GM21786 (cell line): ENCODE results near the gene CAMKMT.

Experiments used
- ATAC-seq: cut with Tn5 transposase; IDR thresholded peaks from one replicate; pipeline ENCODE4 v1.9.1; 2021; ENCODE audit not compliant: unreplicated experiment

Gene CAMKMT

DNA sequence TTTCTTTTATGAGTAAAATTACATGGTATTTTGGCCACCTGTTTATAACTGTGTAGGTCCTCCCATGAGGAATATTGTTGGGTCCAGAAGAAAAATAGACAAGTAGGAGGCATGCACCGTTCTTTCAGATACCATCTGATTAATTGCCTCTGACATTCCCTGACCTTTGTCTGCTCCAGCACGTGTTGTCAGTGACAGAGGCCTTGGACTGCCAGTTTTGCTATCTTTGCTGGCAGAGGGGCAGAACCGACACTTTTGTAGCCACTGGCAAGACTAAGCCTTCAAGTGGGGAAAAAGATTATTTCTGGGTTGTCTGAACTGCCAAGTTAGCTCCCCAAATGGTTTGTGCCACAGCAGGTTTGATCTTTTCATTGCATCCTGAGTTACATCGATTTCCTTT, 276.9 kb downstream of the CAMKMT start:
- no peak for ATAC-seq

DNA sequence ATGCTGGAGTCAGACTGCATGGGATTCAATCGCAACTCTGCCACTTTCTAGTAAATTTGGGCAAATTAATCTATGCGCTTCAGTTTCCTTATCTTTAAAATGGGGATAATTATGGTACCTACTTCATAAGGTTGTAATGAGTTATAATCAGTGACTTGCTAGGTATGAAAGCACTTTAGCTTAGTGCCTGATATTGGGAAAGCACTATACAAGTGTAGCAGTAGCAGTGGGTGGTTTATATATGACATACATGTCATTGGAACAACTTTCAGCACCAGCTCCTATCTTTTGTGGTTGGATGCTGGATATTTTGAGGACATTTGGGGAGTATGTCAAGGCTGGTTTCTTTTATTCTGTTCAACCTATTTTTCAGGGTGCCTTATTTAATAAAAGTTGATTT, 277.7 kb downstream of the CAMKMT start:
- ATAC-seq, result no peak

DNA sequence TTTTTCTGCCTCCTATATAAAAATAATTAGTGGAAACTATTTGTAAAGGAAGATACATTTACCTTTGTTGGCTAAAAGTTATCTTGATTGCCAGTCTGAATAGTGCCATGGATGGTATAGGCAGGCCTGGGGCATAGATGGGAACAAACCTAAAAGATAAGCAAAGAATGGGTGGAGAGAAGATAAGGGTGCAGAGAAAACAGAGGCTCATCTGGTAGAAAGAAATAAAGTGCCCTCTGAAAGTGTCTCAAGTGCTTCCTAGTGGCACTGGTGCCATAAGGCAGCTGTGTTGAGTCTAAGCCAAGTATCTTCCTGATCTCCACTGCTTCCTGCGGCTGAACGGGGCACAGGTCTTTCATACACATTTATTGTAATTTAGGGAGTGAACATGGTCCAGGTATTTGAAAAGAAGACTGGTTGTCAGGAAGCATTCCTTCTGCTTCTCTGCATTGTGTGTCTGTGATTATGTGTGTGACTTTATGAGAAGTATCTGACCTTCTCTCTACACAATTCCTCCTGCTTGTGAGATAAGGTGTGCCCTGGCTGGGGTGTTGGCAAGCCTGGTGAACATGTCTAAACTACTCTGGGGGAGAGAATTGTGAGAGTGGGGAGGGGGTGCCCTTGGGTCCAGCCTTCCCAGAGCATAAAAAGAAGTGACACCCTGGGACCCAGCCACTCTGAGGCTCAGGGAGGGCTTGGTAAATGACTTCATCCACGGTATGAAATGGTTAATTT, 280.5 kb downstream of the CAMKMT start:
- ATAC-seq, result no peak

DNA sequence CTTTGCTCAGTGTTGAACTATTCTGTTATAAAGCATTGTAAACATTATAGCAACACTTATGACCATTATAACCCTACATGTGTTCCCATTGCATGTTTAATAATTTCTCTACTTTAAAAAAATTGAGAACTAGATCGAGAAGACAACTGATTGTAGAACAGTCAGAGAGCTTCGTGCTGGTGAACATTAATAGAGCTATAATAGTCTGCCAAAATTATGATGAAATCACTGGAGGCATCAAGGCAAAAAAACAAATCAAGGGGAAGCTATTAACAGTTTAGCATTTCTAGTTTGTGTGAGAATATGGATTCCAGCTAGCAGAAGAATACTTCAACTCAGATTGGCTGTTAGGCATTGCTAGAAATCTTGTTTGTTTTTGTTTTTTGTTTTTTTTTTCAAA, 284.2 kb downstream of the CAMKMT start:
- no peak for ATAC-seq

DNA sequence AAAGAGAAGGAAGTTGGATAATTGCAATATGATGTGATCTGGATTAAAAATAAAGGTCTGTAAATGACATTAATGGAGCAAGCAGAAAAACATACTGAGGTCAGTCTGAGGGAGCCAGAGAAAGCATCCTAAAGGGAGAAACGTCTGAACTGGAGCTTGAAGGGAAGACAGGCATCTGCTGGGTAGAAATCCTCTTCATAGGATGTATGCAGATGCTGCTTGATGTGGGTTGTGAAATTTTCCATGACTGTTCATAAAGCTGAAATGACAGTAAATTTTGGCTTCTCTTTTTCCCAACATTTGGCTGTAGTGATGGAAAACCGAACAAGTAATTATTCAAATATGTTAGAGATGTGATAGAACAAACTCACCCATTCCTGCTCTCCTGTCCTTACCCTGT, 287.6 kb downstream of the CAMKMT start:
- no peak for ATAC-seq

DNA sequence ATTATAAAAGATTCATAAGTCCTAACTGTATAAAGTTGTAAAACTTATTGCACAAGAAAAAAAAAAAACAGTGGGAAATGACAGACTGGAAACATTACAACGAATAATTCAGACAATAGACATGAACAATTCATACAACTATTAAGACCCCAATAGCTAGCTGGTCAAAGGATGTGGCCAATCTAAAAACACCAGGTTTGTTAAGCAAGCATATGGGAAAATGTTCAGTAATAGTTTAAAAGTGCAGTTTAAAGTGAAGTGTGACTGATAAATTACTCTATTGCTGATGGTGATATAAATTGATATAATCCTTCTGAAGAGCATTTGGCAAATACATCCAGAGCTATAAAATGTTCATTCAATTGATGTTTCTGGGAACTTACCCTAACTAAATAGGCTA, 289.0 kb downstream of the CAMKMT start:
- no peak for ATAC-seq

DNA sequence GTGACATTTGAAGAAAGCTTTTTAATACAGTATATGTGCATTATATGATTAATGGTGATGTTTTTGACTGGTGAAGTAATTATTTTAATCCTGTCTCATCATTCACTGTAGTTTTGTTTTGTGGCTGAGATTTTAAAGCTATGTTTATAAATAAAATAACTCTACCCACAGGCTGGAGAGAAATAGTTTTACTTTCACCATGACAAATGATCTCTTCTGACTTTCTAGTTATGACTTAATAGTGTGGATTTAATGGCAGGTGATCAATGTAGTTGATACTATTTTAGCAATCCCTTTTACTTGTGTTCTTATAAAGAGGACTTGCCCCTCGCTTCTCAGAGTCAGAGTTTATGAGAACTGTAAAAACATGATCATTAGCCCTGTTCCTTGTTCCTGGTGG, 290.2 kb downstream of the CAMKMT start:
- no peak for ATAC-seq

DNA sequence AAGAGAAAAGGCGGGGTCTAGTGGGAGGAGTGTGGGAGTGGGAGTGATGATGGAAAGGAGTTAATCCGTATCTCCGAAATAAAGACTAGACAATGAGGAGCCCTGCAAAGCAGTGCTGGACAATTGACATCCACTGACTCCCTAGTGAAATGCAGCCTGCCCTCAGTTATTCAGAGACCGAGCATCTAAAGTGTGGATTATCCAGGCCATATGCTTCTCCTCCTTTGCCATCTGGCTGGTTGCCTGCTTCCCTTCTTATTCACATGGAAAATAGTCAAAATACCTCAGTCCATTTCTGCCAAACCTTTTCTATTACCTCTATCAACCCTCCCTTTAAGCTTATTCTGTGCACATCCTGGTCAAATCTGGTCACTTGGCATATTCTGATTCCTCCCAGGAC, 291.0 kb downstream of the CAMKMT start:
- no peak for ATAC-seq

DNA sequence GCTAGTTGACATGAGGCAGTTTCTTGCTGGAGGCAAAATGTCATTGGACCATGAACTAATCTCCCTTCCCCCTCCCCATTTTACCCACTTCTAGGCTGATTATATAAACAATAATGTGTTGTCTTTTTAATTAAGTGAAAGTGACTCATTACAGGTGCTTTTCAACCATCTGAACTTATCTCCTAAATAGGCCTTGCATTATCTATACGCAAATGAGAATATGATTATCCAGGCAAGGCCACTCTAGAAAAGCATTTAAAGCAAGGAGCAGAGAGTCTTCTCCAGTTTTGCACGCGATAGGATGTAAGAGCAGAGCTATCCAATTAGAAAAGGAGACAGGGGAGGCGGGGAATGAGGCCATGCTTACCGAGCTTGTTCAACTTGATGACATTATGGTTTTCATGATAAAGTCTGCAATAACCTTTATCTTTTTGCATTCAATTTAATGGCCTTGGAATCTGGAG, 293.7 kb downstream of the CAMKMT start:
- ATAC-seq, result no peak

DNA sequence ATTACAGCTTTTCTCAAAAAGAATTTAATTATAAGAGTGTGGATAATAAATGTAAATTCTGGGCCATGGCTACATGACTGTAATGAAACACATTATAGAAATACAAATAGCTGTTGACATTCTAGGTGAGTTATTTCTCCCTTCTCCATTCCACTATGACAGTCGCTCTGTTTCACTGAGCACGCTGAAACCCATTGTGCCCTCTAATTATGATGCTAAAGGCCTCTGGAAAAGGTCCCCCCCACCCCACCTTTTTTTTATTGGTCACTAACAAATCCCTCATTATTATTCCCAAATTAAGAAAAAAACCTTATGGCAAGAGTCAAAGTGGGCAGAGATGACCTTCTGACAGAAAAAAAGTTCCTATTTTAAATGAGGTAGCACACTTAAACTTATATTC, 294.7 kb downstream of the CAMKMT start:
- no peak for ATAC-seq

DNA sequence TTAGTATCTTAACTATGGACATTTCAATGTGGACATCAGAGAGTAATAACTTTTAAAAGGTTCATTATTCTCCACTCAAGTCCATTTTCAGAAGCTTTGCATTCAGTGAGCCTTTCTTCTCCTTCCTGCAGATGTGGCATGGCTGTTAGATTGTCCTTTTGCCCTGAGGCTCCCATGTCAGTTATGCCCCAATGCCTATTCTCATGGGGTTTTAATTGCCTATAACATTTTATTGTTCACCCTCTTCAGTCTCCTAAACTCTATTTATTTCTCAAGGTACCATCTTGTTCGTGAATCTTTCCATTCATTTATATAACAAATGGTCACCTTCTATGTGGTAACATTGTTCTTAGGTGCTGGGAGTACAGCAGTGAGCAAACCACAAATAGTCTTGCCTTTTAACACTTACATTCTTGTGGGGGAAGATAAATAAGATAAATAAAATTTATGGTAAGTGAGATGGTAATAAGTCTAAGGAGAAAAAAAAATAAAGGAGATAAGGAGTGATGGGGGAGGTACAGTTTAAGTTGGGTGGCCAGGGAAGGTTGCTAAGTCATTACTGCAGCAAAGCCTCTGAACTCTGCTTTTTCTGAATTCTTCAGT, 301.8 kb downstream of the CAMKMT start:
- no peak for ATAC-seq

DNA sequence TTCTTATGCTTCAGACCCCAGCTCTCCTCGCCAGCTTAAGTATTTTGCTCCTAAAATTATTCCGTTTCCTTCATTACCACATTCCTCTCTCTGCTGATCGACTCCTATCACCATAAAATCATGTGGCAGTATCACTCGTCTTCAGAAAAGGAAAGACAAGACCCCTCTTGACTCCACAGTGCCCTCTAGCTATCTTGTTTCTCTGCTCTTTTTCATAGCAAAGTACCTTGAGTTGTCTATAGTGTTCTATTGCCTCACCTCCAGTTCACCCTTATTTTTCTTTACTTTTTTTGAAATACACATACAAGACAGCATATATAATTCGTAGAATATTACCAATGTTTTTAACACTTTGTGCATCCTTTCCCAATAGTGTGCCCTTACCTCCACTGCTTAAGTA, 306.6 kb downstream of the CAMKMT start:
- no peak for ATAC-seq

DNA sequence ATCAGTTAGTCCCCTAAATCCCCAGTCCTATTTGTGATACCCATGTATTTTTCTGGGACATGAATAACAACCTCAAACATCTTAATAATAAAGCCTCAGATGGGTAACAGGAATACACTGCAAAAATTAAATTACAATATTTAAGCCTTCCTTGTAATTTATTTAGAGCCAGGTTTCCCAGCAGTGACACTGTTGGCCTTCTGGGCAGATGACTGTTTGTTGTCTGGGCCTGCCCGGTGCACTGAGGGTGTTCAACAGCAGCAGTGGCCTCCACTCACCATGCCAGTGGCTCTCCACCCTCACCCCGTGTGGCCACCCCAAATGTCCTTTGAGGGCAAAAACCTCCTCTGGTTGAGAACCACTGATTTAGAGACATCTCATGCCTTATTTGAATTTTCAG, 309.5 kb downstream of the CAMKMT start:
- ATAC-seq, result no peak

DNA sequence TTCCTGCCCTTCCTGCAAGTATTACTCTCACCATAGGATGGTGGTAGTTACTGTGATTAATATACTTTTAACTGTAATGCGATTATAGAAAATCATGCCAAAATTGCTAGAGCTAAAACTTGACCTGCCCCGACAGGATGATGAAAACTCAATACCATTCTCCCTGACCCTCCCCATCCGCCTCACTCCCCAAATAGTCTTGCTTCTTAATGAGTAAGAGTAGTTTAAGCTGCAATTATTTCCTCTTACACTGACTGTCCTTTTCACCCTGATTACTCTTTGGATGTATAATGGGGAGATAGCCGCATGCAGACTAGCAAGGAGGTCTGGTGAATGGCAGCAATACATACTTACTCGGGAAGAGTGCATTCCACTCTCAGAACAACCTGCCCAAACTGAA, 310.2 kb downstream of the CAMKMT start:
- ATAC-seq, result no peak

DNA sequence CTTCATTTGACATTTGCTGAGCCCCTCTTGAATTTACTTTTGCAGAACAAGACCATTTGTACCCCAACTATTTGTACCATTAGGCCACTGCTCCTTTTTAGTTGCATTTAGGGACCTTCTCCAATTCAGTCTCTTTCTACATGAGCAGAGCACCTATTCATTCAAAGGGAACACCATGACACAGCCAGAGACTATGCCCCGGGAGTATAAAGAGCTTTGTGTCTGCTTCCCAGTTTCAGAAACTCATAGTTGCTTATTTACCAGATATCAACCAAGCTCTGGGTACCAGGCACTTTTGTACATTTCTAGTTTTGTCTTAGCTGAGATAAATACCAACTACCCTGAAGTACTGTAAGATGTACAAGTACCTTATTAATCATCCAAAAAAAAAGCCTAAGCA, 310.7 kb downstream of the CAMKMT start:
- no peak for ATAC-seq

DNA sequence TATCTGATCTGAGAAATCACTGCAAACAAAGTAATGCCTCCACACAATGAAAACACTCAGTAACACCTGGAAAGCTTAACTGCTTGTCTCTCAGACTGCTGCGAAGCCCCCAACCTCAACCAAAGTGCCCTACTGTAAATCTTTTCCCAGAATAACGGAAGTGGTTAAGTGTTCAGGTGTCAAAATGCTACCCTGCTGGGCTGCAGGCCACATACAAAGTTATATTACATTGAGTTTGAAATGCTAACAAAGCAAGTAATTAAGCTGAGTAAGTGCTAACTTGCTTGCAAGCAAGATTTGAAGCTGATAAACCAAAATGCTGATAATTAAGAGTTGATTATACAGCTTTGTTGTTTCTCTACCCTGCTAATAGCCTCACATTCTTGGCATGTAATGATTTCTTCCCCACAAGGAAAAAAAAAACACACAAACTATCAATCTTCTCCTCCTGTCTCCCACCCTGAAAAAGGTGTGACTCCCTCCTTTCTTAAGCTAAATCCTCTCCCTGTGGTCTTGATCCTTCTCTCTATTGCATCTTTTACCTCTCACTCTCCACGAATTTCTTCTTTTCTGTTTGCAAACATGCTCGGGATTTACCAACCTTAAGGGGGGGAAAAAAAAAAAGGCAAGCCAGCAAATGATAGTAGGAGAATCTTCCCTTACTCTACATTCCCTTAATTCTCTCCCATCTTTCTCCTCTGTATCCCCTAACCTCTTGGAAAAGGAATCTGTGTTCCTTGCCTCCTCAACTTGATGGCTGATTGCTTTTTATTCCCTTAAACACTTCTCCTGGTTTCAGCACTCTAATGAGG, 312.9 kb downstream of the CAMKMT start:
- ATAC-seq, result no peak

DNA sequence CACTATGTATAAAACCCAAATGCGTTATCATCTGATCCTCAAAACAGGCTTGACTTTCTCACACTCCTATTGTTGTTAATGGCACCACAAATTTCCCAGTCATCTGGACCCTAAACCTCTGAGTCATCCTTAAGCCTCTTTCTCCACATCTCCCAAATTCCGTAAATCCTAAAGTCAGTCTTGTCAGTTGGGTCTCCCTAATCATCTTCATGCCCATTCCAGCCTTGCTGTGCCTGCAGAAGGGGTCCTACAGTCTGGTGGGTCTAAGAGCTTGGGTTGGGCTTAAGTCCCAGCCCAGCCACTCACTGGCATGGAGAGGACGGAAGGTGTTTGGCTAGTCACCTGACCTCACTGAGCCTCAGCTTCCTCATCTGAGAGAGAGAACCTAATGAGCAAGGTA, 314.6 kb downstream of the CAMKMT start:
- ATAC-seq, result no peak

DNA sequence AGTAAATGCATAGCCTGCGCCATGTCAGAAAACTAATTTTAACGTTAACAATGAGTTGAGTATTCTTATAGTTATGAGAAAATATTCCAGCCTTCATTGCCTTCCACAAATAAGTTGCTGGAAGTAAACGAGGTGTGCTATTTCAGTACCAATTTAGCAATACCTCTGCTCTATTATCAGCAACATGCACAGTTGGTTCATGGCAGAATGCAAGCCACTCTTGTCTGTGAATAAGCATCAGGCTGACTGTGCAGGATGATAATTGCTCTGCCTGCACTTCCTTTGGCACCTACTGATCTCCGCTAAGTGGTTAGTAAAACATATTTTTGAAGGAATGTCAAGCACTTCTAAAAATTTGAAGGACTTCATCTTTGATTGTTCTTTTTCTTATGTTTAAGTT, 317.8 kb downstream of the CAMKMT start:
- no peak for ATAC-seq

DNA sequence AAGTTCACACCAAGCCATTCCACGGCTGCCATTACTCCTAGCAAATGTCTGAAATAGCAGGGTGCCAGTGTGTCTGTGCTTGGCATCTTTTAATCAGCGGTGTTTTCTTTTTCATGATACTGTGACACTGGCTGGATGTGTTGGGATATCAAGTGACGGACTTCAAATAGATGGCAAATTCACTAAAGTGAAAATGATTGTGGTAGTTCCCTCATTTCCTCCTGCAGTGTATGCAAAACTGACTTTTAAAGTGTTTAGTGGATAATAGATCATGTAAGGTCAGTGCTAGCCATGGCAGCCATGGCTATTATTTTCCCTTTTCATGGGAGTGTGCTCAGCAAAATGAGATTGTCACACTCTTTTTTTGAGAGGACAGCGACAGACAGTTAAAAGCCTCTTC, 318.2 kb downstream of the CAMKMT start:
- ATAC-seq, result no peak

DNA sequence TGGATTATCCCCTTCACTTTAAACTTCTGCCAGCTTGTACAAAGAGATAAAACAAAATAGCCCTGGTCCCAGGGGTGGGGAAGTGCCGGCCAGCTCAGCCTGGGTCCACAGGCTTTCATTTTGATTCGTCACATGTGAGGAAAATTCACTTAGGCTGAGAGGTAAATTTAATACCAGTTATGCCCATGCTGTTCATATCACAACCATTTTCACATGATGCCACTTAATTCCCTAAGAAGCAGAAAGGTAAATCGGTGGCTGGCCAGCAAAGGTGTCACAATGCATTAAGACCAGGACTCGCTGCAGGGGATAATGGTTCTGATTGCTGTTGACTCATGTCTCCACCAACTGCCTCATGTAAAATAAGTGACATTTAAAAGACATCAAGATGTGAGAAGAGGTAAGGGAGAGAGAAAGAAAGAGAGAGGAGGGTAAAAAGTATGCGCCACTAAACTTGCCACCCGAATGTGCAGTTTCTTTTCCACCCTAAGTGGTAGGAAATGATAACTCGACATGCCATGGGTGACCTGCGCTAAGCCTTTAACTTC, 318.8 kb downstream of the CAMKMT start:
- no peak for ATAC-seq

DNA sequence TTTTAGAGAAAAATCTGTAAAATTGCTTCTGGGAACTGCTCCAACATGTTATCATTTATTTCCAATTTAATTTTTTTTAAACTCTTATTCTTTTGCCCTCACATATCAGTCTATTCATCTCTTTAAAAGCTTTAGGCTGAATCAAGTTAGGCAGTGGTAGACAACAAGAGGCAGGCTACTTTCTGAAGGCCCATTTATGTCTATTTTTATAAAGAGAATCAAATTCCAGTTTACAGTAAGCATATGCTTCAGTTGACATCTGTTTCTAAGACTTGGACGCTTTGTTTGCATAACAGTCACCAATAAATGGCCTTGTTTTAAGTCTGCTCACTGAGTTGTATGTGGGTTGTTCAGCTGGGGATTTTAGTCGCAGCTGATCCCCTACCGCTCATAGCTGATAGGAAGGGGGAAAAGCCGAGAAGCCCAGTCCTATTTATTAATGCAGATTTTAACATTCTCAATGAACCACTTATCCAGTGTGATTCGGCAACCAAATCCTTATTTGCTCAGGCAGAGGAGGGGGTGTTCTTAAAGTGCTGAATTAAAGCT, 319.3 kb downstream of the CAMKMT start:
- no peak for ATAC-seq

DNA sequence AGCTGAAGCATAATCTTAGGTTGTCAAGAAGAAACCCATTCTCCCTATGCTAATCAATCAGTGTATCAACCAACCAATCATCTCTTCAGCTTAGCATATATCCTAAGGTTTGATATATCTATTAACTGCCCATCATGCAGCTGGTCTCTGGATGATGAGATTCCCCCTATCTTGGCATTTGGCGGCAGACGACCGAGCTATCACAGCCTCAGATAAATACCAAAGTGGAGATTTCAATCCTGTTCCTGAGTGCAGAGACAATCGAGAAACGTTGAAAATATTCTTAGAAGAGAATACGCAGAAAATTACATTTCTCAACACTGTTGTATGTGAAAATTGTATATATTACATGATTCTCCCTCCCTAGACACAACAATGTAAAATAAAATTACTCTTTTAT, 320.7 kb downstream of the CAMKMT start:
- no peak for ATAC-seq
